Midbrain (tissue), 1 donor: Measurements from ENCODE around the gene PWWP2B.
A peak's percentile ranks its signal among the peaks of the same experiment; 100 is the strongest.
"Not testable (repeated sequence)": the region's sequence is repeated elsewhere in the genome, so short reads cannot be mapped to it uniquely, and the experiment has no call there.

Source experiments
- DNase-seq: peaks from one replicate; lab custom pipeline; 2025; lab: John Stamatoyannopoulos, UW

The PWWP2B gene

DNA sequence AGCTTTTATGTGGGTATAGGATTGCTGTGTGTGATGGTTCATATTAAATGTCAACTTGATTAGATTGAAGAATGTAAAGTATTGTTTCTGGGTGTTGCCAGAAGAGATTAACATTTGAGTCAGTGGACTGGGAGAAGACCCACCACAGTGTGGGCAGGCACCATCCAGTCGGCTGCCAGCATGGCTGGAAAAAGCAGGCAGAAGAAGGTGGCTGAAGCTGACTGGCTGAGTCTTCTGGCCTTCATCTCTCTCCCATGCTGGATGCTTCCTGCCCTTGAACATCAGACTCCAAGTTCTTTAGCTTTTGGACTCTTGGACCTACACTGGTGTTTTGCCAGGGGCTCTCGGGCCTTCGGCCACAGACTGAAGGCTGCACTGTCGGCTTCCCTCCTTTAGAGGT lies 16.0 kb upstream of the PWWP2B start:
- DNase-seq: not testable (repeated sequence)

DNA sequence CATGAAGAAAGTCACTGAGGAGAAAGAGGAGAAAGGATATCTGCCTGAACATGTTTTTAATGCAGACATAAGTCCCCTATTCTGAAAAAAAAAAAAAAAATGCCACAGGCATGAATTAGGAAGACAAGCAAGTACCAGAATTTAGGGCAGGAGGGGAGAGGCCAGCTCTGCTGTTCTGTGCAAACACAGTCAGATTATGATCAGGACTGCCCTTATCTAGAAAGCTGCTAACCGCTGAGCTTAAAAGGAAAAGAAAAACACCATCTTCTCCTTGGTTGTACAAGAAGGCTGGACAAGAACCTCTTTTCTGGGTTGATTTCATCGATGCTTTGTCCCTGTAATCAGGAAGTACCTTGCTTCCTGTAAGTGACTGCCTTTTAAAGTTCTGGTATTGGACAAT lies 15.3 kb upstream of the PWWP2B start:
- DNase-seq: no peak

DNA sequence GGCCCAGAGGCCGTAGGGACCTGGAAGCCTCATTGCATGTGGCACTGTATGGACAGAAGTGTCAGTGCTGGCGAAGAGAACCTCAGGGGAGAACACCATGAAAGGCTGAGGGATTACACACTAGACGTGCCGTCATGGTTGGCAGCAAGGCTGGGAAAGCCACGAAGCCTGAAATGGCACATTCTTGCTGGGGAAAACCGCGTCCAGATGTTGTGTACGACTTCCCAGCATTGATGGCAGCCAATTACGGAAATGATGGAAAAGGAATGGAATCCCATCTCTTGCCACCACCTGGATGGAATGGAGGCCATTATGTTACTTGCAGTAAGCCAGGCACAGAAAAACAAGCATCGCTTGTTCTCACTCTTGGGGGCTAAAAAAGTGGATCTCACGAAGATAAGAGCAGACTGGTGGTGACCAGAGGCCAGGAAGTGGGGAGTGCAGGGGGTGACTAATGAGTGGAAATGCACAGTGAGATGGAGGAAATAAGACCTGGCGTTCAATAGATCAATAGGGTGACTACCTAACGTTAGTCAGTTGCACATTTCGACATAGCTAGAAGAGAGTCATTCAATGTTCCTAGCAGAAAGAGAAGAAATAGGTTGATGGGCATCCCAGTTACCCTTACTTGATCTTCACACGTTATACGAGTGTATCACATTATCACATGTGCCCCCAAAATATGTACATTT lies 14.6 kb upstream of the PWWP2B start:
- DNase-seq: no peak

DNA sequence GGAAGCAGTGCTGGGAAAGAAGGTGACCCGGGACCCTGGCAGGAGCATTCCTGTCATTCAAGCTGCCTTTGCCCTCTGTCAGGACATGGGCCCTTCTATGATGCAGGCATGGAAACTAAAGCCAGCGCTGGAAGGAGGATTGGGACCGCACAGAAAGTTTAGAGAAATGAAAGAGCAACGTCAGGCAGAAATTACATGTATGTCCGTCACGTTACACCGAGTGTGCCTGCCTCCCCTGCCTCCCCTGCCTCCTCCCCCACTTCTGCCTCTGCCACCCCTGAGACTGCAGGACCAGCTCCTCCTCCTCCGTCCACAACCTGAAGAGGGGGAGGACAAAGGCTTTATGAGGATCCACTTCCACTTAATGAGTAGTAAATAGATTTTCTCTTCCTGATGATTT lies 13.9 kb upstream of the PWWP2B start:
- no peak for DNase-seq

DNA sequence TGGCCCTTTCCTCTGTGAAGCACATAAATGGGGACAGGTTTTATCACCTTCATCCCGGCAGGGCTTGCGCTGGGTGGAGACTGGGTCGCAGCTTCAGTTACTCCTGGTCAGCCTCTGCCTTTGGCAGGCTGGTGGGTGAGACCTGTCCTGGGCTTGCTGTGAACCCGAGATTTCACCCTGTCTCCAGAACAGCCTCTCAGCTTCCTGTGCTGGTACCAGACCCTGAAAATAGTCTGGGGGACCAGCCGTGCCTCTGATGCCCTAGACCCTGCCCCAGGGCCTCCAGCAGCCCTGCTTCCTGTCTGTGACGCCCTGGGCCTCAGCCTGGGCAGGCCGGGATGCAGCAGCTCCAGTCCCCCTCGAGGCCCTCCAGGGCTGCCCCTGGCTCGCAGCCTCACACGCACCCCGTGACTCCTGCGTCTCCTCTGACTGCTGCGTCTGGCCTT lies 13.2 kb upstream of the PWWP2B start:
- no peak for DNase-seq

DNA sequence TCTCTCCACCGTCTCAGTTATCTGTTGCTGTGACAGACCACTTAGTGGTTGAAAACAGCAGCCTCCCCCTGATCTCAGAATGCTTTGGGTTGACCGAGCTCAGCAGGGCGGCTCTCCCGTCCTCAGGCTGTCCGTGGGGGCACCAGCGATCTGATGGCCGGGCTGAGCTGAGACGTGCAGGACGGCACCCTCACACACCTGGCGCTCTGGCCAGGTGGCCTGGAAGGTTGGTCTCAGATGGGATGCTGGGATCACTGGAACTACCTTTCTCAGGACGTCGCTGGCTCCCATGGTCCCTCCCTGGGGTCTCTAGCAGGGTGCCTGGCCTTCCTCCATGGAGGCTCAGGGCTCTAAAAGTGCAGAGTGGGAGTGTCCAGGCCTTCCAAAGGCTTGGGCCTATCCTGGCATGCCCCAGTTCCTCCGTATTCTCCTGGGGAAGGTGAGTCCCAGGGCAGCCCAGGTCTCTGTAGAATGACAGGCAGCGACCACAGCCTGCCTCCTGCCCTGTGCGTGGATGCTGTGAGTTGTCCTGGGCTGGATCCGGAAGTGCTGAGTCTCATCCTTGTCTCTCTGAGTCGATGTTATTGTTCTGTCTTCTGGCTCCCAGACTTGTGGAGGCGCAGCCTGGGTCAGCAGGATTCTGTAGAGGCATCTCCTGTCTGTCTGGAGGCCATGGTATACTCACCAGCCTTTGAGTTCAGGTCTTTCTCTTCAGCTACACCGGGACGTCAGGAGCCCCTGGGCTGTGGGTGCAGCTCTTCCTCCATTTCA lies 12.2 kb upstream of the PWWP2B start:
- no peak for DNase-seq

DNA sequence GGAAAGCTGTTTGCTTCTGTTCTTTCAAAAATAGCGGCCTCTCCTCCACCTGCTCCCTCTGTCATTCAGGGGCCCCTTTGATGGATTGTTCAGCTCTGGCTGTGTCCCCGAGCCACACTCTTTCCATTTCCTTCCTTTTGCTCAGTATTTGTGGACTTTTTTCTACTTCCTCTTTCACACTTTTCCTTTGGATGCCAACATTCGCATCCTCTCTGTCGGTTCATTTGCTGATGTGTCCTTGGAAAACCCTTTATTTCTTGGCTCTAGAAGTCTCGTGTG lies 11.7 kb upstream of the PWWP2B start:
- DNase-seq: no peak

DNA sequence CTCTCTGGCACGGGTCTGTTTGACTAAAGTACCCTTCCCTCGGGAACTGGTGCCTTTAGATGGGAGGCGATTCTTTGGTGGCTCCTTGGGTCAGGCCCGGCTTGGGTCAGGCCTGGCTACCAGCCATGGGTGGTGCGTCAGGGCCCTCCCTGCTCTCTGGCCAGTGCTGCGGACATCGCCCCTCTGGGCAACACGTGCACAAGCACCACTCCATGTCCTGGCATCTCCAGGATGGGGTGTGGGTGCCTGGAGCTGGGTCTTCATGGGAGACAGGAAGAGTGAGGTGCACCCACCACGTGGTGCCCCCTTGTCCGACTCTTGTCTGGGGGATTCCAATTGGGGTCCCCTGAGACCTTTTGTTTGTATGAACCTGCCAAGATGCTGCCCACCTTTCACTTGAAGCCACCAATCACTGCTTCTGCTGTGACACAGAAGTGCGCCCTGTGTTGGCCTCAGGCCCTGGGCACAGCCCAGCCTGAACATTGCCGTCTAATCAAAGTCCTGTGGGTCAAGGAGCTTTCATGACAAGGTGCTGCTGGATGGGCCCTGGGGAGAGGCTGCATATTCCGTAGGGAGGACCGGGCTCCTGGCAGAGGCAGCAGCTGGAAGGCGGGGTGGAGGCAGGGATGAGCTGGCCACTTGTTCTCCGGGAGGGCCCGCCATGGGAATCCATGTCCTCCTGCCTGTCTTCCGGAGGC lies 11.1 kb upstream of the PWWP2B start:
- no peak for DNase-seq

DNA sequence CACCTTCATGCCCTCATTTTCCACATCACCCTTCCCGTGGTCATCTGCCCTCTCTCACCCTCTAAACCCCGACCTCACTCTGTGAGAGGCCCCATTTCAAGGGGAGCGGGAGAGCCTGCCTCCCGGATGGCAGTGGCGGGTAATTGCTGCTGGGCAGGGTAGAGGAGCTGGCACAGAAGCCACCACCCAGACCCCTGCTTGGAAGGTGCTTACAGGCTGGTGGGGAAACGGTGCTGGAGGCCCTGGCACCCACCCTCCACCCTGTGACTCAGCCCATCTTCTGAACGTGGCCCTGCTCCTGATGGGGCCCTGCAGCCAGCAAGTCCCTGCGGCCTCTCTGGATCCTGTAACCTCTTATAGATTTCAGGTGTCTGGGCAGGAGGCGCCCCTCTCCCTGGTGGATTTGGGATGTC lies 10.6 kb upstream of the PWWP2B start:
- DNase-seq: no peak

DNA sequence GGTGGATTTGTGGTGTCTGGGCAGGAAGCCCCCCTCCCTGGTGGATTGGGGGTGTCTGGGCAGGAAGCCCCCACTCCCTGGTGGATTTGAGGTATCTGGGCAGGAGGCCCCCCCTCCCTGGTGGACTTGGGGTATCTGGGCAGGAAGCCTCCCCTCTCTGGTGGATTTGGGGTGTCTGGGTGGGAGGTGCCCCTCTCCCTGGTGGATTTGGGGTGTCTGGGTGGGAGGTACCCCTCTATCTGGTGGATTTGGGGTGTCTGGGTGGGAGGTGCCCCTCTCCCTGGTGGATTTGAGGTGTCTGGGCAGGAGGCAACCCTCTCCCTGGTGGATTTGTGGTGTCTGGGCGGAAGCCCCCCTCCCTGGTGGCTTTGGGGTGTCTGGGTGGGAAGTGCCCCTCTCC lies 10.1 kb upstream of the PWWP2B start:
- DNase-seq: not testable (repeated sequence)

DNA sequence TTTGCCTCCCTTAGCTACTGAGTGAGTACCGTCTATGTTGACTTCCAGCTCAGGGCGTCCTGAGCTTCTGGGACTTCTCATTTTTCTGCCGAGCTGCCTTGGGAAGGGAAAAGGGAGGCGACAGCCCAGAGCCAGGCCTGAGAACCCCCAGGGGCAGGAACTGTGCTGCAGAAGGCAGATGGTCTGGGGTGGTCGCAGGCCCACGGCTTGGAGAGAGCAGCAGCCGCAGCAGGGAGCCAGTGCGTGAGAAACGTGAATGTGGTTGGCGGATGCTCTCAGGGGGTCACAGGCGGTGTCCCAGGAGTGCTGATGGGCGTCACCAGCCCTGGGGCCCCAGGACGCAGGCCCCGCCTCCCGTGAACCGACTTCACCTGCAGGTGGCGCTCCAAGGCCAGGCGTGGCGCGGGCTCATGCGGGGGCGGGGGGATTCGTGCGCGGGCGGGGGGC lies 9.2 kb upstream of the PWWP2B start:
- peak; percentile 40 for DNase-seq

DNA sequence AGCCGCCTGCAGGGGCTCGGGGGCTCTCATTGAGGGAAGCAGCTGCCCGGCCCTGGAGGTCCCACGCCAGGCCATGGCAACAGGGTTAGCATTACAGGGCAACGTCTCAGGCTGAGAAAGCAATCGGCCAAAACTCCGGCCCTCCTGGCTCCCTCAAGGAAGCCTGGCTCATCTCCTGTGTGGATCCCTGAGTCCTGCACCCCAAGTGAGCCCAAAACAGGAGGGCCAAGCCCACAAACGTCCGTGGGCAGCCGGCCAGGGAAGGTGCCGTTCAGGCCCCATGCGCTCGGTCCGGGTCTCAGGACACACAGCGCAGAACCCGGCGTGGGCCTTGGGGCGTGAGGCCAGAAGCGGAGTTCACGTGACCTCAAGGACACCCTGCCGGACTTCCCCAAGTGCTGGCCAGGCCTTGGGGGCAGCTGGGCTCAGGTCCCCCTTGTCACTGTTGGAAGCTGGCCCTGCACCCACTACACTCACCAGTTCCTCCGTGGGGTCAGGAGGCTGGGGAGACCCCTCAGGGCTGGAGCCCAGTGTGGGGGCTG lies 8.0 kb upstream of the PWWP2B start:
- peak; percentile 14 for DNase-seq

DNA sequence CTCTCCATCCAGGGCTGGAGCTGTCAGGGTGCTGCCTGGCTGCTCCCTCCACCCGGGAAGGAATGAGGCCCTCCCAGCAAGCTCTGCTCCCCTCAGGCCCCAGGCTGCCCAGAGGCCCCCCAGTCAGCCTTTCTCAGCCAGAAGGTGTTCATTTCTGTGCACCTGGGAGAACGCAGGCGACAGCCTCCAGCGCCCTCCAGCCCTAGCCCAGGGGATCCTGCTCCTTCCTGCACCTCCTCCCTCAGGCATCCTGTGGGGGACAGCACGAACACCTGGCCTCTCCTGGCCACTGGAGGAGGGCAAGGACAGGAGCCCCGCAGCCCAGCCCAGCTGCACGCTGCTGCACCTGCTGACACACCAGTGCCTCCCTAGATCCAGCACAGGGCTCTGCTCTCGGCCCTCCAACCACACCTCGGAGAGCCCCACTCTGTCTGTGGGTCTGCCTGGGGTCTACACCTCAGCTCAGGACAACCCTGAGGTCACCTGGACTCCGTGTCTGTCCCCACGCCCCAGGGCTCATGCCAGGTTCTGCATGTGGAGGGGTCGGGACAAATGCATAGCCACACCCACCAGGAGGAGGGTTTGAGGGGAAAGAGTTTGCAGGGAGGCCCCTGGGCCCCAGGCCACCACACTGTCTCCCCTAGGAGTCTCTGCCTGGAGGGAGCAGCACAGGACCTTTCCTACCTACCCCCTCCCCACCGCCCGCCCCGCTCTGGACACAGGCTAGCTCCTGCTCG lies 7.4 kb upstream of the PWWP2B start:
- DNase-seq: no peak

DNA sequence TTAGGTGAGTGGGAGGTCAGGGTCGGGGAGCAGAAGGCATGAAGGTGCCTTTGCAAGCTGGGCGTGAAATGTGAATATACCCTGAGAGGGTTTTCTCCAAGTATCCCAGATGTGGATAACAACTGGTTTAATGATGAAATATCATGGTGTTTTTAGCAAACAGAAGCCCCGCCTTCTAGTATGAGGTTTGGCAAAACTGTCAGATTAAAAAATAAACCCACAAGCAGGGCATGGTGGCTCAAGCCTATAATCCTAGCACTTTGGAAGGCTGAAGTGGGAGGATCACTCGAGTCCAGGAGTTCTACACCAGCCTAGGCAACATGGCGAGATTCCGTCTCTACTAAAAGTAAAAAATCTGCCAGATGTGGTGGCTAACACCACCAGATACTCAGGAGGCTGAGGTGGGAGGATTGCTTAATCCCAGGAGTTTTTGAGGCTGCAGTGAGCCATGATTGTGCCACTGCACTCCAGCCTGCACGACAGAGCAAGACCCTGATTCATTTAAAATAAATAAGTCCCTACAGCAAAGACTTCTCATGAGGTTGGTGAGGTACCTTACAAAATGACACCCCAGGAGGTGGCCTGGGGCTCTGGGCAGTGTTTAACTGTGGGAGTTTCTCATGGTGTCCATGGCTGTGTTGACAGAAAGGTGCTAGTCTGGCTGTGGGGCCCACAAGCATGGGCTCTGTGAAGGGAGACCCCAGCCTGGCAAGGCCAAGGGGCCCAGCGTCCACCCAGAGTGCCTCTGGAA lies 6.7 kb upstream of the PWWP2B start:
- DNase-seq: no peak

DNA sequence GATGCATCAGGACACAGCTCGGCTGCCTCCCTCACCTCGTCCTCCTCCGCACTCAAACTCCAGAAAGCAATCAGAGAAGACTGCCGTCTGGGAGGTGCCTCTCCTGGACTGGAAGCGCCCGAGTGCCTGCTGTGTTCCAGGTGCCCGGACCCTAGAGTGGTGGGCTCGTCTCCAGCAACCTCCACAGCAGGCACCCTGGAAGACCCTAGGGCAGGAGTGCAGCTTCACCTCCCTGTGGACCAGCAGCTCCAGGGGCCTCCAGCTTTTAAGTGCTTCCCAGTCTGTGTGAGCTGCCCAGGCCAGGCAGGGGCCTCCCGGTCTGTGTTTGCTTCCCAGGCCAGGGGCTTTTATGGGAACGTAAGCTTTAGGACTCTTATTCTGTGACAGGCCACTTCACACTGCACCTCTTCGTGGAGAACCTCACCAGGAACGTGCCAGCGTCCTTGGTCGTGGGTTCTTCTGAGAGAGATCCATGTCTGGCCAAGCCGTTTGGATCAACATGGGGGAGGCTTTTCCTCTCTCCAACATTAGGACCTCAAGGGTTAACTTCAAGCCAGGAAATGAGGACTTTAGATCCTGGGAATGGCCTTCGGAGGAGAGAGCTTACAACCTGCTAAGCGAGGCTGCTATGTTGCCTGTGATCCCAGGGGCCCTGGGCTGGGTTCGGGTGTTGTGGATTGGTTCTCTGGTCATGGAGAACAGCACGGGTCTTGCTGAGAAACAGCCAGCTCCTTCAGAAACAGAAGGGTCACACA lies 5.9 kb upstream of the PWWP2B start:
- DNase-seq: no peak

DNA sequence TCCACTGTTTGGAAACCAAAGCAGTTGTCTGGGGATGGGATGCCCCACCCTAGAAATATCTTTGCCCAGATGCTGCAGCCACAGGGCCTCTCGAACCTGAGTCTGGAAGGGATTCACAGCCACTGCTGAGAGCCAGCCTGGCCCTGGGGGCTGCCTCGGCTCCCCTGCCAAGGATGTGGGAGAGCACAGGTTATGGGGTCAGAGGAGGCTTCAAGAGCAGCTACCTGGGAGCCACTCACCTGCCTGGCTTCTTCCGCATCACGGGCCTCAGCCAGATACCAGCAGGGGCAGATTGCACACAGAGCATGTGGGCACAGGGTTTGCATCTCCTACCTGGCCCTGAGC lies 5.4 kb upstream of the PWWP2B start:
- no peak for DNase-seq

DNA sequence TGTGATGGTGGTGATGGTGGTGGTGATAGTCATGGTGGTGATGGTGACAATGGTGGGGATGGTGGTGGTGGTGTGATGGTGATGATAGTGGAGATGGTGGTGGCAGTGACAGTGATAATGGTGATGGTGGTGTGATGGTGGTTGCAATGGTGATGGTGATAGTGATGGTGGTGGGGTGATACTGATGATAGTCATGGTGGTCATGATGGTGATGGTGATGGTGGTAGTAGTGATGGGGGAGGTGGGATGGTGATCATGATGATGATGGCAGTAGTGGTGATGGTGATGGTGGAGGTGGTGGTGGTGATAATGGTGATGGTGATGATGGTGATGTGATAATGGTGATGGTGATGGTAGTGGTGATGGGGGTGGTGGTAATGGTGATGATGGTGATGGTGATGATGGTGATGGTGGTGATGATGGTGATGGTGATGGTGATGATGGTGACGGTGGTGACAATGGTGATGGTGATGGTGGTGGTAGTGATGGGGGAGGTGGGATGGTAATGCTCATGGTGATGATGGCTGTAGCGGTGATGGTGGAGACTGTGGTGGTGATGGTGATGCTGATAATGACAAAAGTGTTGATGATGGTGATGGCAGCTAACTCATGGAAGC lies 4.7 kb upstream of the PWWP2B start:
- DNase-seq: no peak

DNA sequence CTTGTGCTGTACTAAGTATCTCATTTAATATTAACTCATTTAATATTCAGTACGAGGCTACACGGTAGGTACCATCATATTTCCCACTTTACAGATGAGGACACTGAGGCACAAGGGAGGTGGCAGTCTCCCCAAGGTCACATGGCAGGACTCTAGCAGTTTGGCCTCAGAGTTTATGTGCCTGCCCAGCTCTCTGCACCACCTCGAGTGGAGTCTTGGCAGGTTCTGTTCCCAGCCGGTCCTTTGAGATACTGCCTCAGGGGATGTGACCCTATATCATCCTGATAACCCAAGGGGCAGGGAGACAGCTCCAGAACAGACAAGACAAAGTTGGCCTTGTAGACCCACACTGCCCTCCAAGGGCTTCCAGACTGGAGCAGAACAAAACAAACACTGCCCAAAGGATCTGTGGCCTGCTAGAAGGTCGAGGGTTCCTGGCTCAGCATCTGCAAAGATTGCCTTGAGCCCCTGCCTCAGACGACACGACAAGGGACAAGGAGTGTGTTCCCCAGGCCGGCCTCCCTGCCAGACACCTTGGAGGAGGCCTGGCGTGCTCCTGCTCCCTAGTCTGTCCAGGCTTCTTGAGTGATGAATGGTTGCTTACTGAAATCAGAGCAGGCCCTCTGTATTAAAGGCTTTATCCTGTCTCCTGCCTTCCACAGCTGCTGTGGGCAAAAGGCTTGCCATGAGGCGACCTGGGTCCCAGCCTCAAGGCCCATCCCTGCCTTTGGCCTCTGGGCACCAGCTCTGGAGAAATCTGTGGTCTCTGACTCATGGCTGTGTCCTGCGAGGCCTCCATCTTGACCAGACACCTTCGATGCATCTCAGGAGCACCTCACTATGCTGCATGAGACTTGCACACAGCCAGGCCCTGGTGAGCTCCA lies 3.9 kb upstream of the PWWP2B start:
- DNase-seq: no peak

DNA sequence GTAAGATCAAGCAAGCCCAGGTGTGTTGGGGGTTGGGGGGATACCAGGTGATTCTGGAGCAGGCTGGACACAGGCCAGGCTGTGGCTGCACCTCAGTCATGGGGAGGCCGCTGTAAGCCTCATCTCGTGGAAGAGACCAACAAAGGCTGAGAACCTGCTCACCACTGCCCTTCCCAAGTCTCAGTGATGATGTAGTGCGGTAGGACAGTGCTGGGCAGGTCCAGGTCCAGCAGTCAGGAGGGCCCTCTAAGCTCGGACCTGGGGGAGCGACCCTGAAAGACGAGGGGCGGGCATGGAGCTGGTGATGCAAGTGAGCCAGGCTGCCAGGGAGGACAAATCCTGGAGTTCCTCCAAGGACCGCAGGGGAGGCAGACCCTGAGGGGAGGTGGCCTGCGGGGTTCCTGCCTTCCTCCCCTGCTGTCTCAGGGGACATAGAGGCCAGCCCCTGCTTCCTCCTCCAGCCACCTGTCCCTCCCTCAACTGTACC lies 3.3 kb upstream of the PWWP2B start:
- no peak for DNase-seq
